ENCODE measurements around the gene MCC.

MCC gene

DNA sequence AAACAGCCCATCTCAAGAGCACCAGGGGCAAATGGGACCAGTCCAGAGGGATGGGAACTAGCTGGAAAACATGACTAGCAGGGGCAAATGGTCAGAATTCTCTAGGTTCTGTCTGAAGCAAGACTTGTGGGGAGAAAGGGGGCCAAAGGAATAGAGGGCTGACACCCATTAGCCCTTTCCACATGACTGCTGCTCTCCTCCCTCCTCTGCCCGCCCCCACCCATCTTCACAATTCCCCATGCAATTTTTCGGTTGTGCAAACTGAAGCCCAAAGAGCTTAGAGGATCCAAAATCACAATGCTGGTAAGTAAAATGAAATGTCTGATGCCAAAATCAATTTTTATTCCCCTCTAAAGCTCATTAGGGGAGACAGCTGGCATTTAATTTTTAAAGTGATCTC, 304.6 kb downstream of the MCC start:
- TF ChIP-seq, protein P1, sequence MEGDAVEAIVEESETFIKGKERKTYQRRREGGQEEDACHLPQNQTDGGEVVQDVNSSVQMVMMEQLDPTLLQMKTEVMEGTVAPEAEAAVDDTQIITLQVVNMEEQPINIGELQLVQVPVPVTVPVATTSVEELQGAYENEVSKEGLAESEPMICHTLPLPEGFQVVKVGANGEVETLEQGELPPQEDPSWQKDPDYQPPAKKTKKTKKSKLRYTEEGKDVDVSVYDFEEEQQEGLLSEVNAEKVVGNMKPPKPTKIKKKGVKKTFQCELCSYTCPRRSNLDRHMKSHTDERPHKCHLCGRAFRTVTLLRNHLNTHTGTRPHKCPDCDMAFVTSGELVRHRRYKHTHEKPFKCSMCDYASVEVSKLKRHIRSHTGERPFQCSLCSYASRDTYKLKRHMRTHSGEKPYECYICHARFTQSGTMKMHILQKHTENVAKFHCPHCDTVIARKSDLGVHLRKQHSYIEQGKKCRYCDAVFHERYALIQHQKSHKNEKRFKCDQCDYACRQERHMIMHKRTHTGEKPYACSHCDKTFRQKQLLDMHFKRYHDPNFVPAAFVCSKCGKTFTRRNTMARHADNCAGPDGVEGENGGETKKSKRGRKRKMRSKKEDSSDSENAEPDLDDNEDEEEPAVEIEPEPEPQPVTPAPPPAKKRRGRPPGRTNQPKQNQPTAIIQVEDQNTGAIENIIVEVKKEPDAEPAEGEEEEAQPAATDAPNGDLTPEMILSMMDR (IDR thresholded peaks at IDR 0.05; ENCODE audit: low read depth, low read length), result no peak
- no peak for DNase-seq (ENCODE audit: low read depth in 2 of 2)
- H3K4me3 ChIP-seq (replicated peaks in 1 of 2; ENCODE audit: low read depth in 2 of 2, low read length in 2 of 2), result no peak overlapping the region

DNA sequence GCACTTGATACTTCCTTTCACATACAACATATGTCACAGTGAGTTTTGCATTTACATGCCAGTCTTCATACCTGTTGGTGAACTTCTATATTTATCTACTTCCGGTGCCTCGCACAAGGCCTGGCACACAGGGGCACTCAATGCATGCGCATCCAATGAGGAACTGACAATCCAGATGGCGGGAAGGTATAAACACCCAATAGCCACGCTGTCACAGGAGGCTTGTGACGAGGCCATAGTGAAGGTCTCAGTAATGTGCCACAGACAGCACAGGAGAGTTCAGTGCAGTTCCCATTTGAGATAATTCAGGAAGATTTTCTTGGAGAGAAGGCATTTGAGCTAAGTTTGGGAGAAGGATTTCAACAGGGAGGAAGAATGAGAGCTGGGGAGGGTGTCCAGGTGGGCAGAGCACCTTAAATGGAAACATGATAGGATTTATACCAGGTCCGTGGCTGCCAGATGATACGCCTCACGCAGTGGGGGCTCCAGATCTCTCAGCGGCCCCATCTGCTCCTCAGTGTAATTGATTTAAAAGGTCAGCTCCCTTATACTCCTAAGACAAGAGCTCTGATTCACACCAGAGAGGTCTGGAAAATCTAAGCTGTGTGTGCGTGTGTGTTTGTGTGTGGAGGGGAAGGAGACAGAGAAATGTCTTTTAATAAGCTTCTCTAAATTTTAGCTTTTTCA, 305.5 kb downstream of the MCC start:
- TF ChIP-seq, protein P1 (IDR thresholded peaks at IDR 0.05; ENCODE audit: low read depth, low read length), result no peak
- H3K4me3 ChIP-seq (replicated peaks in 1 of 2; ENCODE audit: low read depth in 2 of 2, low read length in 2 of 2), result no peak overlapping the region
- no peak for DNase-seq (ENCODE audit: low read depth in 2 of 2)

DNA sequence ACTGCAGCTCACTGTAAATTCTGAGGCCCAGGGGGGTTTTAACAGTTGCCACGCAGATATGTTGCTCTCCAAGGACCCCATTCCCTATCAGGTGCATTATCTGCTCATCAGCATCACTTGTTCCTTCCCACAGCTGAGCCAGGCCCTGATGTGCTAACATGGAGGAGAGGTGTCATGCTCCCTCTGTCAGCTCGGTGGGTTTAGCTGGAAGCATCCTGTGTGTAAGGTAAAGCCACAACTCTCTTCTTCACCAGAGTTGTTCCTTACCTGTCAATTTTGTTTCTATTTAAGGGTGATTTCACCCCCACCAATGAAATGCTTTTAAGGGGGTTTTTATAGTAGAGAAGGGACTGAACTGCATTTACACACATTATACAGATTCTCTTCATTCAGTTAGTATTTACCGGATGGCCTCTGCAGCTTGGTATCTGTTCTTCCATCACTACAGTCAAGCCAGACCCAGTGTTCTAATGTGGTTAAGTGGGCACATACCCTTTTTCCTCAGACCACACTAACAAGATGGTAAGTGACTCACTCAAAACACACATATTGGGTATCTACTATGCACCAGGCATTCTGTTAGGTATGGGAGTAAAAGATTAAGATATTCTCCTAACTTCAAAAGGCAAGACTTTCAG, 306.3 kb downstream of the MCC start:
- no peak for DNase-seq (ENCODE audit: low read depth in 2 of 2)

DNA sequence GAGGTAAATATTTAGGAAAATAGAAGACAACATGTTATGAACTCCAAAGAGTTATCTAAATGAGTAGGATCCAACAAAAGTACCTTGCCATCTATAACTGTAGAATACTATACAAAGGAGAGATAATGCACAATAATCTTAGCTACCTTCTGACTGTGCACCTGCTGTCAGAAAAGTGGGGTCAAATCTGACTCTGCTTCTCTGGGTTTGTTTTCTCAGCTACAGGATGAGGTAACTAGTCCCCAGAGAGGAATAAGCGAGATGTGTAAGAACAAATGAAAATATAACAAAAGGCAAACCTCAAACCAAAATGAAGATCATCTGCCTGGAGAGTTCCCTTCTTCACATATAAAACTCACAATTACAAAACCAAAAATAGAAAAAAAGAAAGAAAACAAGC, 306.8 kb downstream of the MCC start:
- H3K4me3 ChIP-seq (replicated peaks in 1 of 2; ENCODE audit: low read depth in 2 of 2, low read length in 2 of 2), result no peak overlapping the region
- TF ChIP-seq, protein P1 (IDR thresholded peaks at IDR 0.05; ENCODE audit: low read depth, low read length), result no peak
- DNase-seq (ENCODE audit: low read depth in 2 of 2), result no peak

More for the DNA sequence above, 306.3 kb downstream of the MCC start:
- TF ChIP-seq, protein P1 (IDR thresholded peaks at IDR 0.05; ENCODE audit: low read depth, low read length), result no peak
- H3K4me3 ChIP-seq (replicated peaks in 1 of 2; ENCODE audit: low read depth in 2 of 2, low read length in 2 of 2), result no peak overlapping the region

DNA sequence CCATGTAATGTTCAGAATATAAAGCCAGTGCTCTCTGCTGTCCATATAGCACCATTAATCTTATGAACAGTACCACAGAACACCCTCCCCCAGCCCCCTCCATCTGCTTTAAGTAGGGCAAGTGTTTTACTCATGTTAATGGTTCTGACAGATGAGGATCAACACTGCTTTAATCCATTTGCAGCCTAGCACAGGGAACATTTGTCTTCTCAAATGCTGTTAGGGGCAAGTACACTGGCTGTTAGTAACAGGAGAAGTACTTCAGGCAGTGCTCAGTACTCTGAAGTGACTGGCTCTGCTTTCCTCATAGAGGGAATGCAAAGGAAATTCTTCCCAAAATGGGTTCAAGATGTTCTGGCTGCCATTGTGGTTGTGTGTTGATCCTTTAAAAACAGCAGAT, 309.1 kb downstream of the MCC start:
- no peak for DNase-seq (ENCODE audit: low read depth in 2 of 2)
- no peak overlapping the region for H3K4me3 ChIP-seq (replicated peaks in 1 of 2; ENCODE audit: low read depth in 2 of 2, low read length in 2 of 2)
- TF ChIP-seq, protein P1 (IDR thresholded peaks at IDR 0.05; ENCODE audit: low read depth, low read length), result no peak

DNA sequence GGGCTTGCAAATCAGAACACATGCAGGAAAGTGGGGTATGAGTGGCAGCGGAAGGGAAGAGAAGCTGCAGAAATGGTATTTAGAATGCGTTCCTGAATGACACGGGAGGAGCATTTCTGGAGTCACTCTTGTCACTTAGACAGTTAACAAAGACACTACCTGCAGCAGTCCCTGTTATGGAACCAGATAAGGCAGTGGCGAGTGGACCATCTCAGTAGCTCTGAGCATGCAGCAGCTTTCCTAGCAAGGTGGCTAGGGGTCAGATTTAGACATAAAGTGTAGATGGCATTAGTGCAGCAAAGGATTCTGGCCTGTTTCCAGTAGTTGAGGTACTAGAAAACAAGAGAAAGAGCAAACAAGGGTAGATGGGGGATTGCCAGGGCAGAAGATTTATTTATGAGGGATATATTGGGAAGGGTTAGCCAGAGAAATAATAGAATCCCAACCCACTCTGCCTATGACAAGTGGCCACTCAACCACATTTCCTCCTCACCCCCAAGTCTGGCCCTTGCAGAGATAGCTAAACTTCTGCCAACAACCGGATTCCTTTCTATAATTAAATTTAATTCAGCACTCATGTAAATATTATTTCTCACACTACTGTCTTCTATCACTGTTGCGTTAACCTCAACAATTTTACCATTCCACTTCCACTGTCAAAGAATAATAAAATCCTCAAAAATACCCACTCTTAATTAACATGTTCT, 310.0 kb downstream of the MCC start:
- TF ChIP-seq, protein P1 (IDR thresholded peaks at IDR 0.05; ENCODE audit: low read depth, low read length), result no peak
- DNase-seq (ENCODE audit: low read depth in 2 of 2), result no peak
- H3K4me3 ChIP-seq (replicated peaks in 1 of 2; ENCODE audit: low read depth in 2 of 2, low read length in 2 of 2), result no peak overlapping the region

Measured in cardiac fibroblast (primary cell).